ENCODE measurements around the gene FTSJ3. TPM values are rescaled to one million over a fixed set of nuclear protein-coding genes. Genes with fewer than 3 reads are reported as not detected.

The FTSJ3 gene
- total RNA-seq, 1 donor from 2014 or later = 85.1 TPM

DNA sequence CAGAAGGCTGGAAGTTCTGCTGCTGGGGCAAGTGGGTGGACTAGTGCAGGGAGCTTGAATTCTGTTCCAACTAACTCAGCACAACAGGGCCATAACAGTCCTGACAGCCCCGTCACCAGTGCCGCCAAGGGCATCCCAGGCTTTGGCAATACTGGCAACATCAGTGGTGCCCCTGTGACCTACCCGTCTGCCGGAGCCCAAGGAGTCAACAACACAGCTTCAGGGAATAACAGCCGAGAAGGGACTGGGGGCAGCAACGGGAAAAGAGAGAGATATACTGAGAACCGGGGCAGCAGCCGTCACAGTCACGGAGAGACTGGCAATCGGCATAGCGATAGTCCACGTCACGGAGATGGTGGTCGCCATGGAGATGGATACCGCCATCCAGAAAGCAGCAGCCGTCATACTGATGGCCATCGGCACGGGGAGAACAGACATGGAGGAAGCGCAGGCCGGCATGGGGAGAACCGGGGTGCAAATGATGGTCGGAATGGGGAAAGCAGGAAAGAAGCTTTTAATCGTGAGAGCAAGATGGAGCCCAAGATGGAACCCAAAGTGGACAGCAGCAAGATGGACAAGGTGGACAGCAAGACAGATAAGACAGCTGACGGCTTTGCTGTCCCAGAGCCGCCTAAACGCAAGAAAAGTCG, 9.6 kb downstream of the FTSJ3 start:
- ATAC-seq (ENCODE audit: low read depth) (no peak), DNase-seq (no peak)
- Mint-ChIP-seq H3K9me3 (no peaks in the 10 kb centered on the region), H3K27ac (no peak overlapping the region), H3K36me3 (ENCODE audit: low read depth) (peaks cover 98% of the 10 kb centered on the region), H3K4me3 (no peak overlapping the region), H3K27me3 (no peaks in the 10 kb centered on the region), H3K4me1 (peaks cover 22% of the 10 kb centered on the region)
- TF ChIP-seq, protein P1, sequence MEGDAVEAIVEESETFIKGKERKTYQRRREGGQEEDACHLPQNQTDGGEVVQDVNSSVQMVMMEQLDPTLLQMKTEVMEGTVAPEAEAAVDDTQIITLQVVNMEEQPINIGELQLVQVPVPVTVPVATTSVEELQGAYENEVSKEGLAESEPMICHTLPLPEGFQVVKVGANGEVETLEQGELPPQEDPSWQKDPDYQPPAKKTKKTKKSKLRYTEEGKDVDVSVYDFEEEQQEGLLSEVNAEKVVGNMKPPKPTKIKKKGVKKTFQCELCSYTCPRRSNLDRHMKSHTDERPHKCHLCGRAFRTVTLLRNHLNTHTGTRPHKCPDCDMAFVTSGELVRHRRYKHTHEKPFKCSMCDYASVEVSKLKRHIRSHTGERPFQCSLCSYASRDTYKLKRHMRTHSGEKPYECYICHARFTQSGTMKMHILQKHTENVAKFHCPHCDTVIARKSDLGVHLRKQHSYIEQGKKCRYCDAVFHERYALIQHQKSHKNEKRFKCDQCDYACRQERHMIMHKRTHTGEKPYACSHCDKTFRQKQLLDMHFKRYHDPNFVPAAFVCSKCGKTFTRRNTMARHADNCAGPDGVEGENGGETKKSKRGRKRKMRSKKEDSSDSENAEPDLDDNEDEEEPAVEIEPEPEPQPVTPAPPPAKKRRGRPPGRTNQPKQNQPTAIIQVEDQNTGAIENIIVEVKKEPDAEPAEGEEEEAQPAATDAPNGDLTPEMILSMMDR (IDR thresholded peaks at IDR 0.05) = no peak
- intact Hi-C loops (cut with micrococcal nuclease) = no loop called here
- ChIA-PET POLR2A (interaction anchor here (1.2 to 1.8 kb wide), 2 partner anchors 9 to 45 kb away, joined by 3 to 10 read pairs; partner anchors contain the start of genes CCDC47 and DDX42), CTCF (interaction anchor here (0.6 to 1.5 kb wide), 2 partner anchors 17 to 19 kb away, joined by 3 read pairs; no protein-coding TSS in a partner anchor)

DNA sequence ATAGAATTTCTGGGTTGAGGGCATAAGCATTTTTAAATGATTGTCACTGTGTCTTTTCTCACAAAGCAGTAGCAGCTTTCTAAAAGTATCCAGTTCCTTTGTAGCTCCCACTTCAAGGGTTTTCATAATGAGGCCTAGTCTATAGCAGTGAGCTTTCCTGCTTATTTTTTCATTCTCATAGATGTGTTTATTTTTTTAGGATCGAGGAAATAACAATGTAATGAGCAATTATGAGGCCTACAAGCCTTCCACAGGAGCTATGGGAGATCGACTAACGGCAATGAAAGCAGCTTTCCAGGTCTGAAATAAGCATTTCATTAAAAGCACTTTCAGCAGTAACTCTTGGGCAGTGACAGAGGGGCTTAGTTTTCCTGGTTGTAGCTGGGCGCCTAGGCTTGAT, 10.8 kb downstream of the FTSJ3 start:
- Mint-ChIP-seq H3K4me1 (peaks cover 10% of the 10 kb centered on the region), H3K4me3 (no peak overlapping the region), H3K9me3 (no peaks in the 10 kb centered on the region), H3K27ac (no peak overlapping the region), H3K36me3 (ENCODE audit: low read depth) (peaks cover 98% of the 10 kb centered on the region), H3K27me3 (no peaks in the 10 kb centered on the region)
- no peak for DNase-seq
- intact Hi-C loops (cut with micrococcal nuclease) = no loop called here
- ATAC-seq (ENCODE audit: low read depth) = no peak
- CTCF ChIA-PET = interaction anchor here (0.6 kb wide), 1 partner anchor 23 kb away, joined by 3 read pairs; no protein-coding TSS in a partner anchor
- POLR2A ChIA-PET = interaction anchor here (1.2 kb wide), 2 partner anchors 10 to 43 kb away, joined by 3 to 5 read pairs; partner anchors contain the start of genes CCDC47 and DDX42
- TF ChIP-seq, protein P1 (IDR thresholded peaks at IDR 0.05) = no peak

GRCh38 chr17:63816123-63816522, 11.3 kb downstream of the FTSJ3 start:
- ATAC-seq (ENCODE audit: low read depth) = no peak
- ChIA-PET CTCF (interaction anchor here (0.6 kb wide), 1 partner anchor 24 kb away, joined by 3 read pairs; no protein-coding TSS in a partner anchor), POLR2A (interaction anchor here (1.2 kb wide), 1 partner anchor 42 kb away, joined by 5 read pairs; the partner anchor contains the start of genes CCDC47 and DDX42)
- no peak for DNase-seq
- Mint-ChIP-seq H3K27me3 (no peaks in the 10 kb centered on the region), H3K4me1 (peaks cover 9% of the 10 kb centered on the region), H3K27ac (no peak overlapping the region), H3K9me3 (no peaks in the 10 kb centered on the region), H3K4me3 (no peak overlapping the region), H3K36me3 (ENCODE audit: low read depth) (peaks cover 98% of the 10 kb centered on the region)
- intact Hi-C loops (cut with micrococcal nuclease) = no loop called here
- TF ChIP-seq, protein P1 (IDR thresholded peaks at IDR 0.05) = no peak

DNA sequence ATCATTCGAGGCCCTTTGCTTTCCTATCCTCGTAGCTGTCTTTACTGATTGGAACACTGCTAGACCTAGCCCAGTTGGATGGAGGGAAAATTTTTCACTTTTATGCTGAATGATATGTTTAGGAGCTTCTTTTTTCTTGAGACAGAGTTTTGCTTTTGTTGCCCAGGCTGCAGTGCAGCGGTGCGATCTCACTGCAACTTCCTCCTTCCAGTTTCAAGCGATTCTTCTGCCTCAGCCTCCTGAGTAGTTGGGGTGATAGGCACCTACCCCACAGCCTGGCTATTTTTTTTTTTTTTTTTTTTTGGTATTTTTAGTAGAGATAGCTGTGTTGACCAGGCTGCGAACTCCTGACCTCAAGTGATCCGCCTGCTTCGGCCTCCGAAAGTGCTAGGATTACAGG, 17.5 kb downstream of the FTSJ3 start:
- H3K27me3 Mint-ChIP-seq = no peaks in the 10 kb centered on the region
- TF ChIP-seq, protein P1 (IDR thresholded peaks at IDR 0.05) = no peak
- H3K9me3 Mint-ChIP-seq = no peaks in the 10 kb centered on the region
- H3K36me3 Mint-ChIP-seq (ENCODE audit: low read depth) = peaks cover 93% of the 10 kb centered on the region
- ATAC-seq (ENCODE audit: low read depth) (peak; percentile 65), DNase-seq (no peak)
- intact Hi-C loops (cut with micrococcal nuclease) = no loop called here
- ChIA-PET POLR2A (interaction anchor here (1.8 kb wide), 1 partner anchor 36 kb away, joined by 5 read pairs; the partner anchor contains the start of genes CCDC47 and DDX42), CTCF (interaction anchor here (1.0 to 1.1 kb wide), 2 partner anchors 67 to 112 kb away, joined by 3 read pairs; no protein-coding TSS in a partner anchor)
- H3K27ac Mint-ChIP-seq = peak overlapping the region; percentile 36
- peaks cover 15% of the 10 kb centered on the region for H3K4me1 Mint-ChIP-seq
- no peak overlapping the region for H3K4me3 Mint-ChIP-seq

GRCh38 chr17:63805591-63805990, 21.9 kb downstream of the FTSJ3 start:
- DNase-seq (no peak), ATAC-seq (ENCODE audit: low read depth) (no peak)
- peaks cover 15% of the 10 kb centered on the region for H3K4me1 Mint-ChIP-seq
- ChIA-PET CTCF (no interaction called here), POLR2A (no interaction called here)
- TF ChIP-seq, protein P1 (IDR thresholded peaks at IDR 0.05) = no peak
- H3K9me3 Mint-ChIP-seq = no peaks in the 10 kb centered on the region
- no peak overlapping the region for H3K4me3 Mint-ChIP-seq
- peaks cover 77% of the 10 kb centered on the region for H3K36me3 Mint-ChIP-seq (ENCODE audit: low read depth)
- intact Hi-C loops (cut with micrococcal nuclease) = no loop called here
- no peak overlapping the region for H3K27ac Mint-ChIP-seq
- H3K27me3 Mint-ChIP-seq = no peaks in the 10 kb centered on the region

Data from activated B cell treated with CpG ODN at 0.5 μM for 24 hours (primary cell).